ENCODE measurements around the gene EXOC6B.

The EXOC6B gene

DNA sequence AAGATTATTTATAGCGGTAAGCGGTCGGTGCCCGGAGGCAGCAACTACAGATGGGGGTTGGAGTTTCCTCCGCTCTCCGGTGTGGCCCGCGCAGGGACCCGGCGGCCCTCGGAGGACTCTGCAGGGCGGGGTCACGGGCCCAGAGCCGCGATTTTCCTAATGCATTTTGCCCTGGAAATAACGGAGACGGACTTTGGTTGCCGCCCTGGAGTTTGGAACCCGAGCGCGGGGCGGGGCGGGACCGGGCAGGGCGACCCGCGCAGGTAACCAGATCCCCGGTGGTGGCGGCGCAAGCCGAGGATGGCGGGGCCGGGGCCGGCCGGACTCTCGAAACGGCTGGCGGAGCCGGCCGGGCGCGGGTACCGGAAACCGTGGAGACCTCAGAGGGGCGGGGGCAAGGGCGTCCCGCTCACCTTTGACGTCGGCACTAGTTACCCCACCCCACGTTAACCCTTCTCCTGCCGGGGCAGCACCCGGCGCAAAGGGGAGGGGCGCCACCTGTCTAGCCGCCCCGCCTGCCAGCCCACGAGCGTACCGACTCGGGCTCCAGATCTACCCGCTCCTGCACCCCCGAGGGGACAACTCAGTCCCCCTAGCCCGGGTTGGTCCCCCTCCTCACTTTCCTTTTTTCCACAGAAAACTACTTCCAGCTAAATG, 681.1 kb downstream of the EXOC6B start:
- no peak for DNase-seq (ENCODE audit: low spot score)

DNA sequence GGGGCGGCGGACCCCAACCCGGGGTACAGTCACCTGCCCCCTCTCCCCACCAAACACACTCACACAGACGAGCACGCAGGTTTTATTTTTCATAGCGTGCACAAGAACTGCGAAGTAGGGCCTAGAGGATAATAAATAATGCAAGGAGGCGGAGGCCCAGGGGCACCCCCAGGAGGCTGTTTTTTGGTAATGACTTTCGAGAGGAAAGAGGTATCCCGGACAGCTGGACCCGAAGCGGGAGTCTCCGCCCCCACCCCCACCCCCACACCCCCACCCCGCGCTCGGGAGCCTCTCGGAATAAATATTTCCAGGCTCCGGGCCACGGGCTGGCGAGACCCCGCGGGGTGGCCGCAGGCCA, 681.6 kb downstream of the EXOC6B start:
- no peak for DNase-seq (ENCODE audit: low spot score)

DNA sequence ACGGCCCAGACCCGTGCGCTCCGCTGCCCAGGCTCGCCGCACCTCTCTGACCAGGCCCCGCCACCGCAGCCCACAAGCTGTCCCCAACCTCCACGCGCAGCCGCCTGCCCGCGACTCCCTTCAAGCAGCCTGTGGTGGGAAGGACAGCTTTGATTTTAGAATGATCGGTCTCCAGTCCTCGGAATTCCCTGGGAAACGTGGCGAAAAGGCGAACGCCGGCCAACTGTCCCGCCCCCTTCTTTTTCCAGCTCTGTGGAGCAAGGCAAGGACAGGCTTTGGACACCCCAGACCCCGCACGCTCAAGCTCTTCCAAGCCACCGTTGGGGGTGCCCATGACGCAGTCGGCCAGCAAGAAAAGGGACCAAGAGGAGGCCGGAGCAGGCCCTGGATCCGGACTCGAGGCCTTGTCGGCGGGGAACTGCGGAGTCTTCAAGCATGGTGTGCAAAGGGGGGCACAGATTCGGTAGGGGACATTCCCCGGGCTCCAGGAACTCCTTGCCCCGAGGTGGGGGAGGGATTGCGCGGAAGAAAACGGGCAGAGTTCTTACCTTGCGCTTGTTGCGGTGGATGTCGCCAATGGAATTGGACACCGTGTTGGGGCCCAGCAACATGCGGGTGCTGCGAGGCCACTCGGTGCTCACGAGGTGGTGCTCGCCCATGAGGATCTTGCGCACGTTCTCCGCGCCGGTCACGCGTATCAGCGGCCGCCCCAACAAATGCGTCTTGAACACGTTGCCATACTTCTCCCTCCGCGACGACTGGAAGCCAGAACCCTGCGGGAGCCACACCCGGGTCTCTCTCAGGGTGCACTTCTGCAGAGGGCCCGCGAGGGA, 682.2 kb downstream of the EXOC6B start:
- no peak for DNase-seq (ENCODE audit: low spot score)

DNA sequence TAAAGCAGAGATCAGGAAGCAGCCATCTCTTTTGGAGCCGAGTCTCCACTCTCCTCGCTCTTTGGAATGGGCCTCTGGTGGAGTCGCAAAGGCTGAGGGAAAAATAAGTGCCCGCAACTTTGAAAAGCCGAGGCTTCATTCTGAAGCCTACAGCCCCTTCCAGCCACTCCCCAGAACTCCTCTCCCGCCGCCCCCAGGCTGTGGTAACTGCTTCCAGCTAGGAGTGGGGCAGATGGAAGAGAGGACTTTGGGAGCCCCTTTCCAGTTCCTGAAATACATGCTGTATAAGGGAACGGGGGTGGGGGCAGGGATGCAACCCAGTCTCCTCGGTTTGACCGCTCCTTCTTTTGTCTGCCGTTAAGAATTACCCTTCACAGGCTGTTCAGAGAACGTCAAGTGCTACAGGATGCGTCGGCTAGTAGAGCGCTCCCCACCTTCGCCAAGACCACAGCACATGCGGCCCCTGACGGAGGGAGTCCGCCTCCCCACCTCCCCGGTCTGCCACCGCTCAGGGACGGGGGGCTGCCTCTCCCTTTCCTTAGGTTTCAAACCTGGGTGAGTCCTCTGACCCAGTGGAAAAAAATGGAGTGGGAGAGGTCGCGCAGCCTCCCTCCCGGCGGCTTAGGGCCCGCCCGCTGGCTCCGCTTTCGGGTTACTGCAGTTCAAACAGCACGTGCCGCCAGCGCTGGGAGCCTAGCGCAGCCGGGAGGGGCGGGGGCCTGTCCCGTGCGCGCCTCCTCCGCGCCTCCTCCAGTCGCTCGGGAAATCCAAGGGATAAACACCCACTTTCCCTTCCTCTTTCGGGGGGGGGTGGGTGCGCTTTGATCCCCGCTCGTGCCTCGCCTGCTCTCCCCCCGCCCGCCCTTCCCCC, 683.0 kb downstream of the EXOC6B start:
- DNase-seq (ENCODE audit: low spot score) = no peak

DNA sequence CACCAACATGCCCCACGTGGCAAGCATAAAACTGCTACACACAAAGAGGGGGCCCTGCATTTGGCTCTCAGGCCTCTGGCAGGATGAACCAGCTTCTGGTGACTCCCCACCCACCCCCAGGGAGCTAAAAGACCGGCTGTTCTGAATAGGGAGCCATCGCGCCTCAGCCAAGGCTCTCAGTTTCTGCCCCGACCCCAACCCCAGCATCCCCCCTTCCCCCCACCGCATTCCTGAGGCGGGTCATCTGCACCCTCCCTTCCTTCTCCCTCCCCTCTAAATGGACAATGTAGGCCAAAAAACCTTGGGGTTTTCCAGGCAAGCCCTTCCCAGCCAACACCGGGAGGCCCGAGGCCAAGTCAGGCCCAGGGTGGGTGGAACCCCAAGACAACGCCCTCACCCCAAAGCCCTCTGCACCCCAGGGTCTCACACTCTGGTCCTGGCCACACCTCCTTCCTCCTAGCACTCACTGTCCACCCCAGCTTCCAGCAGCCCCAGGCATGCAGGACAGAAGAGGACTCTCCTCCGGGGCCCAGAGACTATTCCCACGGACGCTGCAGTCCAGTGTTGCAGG, 683.9 kb downstream of the EXOC6B start:
- no peak for DNase-seq (ENCODE audit: low spot score)

DNA sequence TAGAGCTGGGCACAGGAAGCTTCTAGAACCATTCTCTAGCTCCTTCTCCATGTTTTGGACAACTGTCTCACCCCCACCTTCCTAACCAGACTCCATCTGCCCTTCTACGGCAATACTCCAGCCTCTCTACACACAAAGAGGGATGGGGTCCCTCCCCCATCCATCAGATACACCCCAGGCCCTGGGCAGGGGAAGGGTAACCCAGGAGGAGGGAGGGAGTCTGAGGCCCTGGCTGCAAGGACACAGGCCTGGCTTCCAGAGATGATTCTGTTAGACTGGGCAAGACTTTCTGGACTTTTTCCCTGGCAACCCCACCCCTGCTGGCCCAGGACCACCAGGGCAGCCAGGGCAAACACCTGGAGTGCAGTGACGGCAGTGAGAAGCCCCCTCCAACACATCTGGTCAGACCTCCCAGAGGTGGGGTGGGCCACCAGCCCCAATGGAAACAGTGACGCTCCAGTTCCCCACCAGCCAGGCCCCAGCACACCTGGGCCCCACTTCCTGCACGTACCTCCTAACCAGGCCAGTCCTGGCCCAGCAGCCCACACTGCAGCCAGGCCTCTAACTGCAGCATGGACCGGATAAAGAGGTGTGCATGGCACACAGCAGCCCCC, 684.7 kb downstream of the EXOC6B start:
- no peak for DNase-seq (ENCODE audit: low spot score)

DNA sequence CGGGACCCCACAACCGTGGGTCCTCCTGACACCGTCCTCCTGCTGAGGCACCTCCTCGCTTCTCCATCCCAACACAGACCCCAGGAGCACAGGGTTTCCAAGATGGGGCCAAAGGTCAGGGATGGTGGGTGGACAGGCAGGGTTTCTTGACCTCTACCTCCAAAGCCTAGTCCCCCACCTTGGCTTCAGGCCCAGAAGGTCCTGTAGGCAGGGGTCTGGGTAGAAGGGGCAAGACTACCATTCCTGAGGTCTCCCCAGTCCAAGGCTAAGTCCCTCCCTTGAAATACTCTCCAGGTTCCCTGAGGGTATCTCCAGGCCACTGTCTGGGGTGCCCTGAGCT, 685.2 kb downstream of the EXOC6B start:
- no peak for DNase-seq (ENCODE audit: low spot score)

DNA sequence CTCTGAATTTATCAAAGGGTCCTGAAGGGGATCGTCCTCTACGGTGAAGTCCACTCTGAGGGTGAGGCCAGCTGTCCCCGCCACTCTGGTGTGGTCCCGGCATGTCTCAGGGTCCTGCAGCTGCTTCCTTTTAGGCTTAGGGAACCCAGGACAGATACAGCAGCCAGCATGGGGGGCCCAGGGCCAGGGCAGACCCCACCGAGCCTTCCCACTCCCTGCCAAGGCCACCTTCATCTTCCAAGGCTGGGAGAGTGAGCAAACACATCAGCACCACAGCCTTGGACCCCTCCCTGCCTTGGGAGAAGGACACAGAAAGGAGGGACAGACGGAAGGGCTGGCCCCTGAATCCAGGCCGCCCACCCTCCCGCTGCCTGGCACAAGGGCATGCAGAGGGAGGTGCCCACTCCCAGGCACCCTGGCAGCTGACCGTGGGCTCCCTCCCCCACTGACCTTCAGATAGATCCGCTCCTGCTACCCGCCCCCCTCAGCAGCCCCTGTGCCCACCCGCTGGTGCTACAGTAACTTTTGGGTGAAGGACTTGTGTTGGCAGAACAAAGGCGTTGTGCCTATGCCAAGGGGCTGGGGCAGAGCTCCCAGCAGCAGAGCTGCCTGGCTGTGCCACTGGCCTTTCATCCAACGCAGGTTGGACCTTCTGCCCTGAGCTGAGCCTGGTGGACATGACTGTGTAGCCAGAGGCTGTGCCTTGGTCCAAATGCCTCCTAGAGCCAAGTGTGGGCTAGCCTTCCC, 685.8 kb downstream of the EXOC6B start:
- DNase-seq (ENCODE audit: low spot score) = no peak

DNA sequence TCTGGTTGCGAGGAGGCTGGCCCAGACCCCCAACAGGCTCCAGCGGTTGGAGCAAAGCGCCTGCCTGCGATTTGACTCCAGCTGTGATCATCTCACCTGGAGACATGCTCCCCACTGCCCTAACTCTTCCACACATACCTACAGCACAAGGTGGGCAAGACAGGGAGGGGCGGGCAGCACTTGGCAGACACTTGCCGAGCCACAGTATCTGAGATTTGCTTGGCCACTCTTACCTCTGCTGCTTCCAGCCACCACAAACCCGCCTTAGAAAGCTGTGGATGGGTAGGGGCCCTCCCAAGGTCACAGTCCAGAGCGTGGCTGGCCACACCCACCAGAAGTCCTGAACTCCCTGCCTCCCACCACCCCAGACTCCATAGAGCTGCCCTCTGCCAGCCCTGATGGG, 686.4 kb downstream of the EXOC6B start:
- no peak for DNase-seq (ENCODE audit: low spot score)

DNA sequence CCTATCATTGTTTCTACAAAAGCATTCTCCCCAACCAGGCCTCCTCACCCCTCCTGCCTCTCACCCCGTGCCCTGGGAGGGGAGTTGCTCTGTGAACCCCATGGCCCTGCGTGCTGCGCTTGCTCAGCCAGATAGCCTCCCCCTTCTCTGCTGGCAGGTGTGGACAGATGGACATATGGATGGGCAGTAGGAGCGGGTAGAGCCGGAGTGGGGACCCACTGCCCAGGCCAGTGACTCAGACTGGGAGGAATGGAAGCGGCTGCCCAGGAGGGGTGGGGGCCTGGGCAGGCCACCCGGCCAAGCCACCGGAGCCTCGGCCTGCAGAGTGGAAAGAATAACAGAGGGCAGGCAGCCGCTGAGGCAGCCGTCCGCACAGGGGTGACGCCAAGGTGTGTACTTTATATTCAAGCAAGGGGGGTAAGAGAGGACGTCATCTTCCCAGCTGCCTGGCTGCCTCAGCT, 686.9 kb downstream of the EXOC6B start:
- no peak for DNase-seq (ENCODE audit: low spot score)

DNA sequence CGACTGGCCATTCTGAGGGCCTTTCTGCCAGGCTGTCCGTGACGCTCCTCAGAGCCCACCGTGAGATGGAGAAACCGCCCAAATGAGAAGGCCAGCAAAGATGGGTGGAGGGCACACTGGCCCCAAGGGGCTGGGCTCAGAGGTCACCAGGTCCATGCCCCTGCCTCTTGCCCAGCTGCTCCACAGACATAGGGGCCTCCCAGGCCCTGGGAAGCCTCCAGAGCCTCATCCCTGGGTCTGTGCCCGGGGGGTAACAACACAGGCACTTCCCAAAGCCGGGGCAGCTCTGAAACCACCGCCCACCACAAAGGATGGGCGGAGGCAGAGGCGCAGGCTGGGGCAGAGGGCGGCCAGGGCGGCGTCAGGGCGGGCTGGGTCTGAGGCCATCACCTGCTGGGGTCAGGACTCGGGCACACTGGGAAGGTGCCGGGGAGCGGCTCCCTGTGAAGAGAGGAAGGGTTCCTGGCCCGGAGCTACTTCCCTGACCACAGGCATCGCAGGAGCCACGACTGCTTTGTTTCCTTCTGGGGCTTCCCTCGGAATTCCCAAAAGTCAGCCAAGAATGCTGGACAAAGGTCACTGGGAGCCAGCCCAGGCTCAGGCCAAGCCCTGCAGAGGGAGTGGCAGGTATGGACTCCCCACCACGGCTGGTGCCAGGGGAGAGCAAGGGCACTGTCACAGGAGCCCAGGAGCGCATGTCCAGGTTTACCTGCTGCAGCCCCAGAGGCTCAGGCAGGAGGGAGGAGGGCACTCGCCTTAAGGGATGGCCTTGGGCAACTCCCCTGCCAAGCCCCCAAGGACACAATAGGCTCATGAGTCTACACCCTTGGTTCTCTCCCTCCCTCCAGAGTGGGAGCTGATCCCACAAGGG, 687.6 kb downstream of the EXOC6B start:
- no peak for DNase-seq (ENCODE audit: low spot score)

DNA sequence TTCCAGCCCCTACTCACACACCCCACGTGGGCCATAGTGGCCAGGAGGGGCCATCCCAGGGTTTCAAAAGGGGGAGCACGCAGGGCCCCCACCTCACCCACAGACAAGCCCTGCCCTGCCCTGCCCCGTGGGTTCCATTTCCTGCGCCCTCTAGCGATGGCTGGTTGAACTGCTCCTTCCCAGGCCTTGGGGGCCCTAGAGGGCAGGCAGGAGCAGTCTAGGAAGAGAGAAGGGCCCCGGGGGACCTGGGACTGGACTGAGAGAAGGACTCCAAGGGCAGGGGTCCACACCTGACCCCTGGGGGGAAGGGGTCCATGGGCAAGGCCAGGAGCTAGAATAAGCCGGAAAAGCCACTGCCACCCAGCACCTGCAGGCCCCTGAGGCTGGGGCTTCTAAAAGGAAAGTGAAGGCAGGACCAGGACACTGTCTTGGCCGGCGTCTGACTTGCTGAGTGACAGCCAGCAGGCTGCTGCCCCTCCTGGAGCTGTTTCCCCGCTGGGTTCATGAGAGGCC, 688.3 kb downstream of the EXOC6B start:
- DNase-seq (ENCODE audit: low spot score) = peak; percentile 69

DNA sequence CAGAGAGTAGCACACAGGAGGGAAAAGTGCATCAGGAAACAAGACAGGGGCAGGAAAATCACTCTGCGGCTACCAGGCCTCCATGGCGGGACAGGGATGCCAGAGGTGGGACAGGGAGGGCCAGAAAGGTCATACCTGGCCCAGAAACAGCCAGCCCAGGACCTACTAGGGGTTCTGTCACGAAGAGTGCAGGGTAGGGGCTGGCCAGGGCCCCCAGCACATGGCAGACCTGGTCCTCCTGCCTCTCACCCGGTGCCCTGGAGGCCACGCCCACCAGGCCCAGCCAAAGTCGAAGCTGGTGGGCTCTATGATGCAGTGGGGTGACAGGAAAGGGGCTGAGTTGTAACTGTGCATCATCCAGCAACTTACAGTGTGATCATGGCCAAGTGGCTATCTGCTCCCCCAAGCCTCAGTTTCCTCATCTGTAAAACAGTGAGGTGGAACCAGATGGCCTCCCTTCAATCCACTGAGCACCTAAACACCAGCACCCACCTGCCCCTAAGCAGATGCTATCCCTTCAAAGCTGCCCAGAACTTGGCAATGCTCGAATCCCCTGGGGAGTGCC, 688.8 kb downstream of the EXOC6B start:
- no peak for DNase-seq (ENCODE audit: low spot score)

DNA sequence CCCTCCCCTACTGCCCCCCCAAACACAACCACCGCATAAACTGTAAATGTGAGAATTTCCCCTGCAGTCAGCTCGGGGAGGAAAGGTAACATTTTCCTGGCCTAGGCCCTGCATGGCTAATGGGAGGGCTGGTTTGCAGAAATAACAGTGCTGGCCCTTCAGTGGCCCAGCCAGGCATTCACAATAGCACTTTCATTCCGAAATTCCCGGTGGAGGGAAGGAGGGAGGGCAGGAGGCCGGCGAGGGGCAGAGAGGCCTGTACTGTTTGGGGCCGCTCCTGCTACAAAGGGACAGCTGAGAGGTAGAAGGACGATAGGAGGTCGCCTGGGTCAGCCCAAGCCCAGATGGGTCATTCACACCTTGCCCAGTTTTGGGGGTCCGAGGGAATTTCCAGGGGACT, 689.5 kb downstream of the EXOC6B start:
- no peak for DNase-seq (ENCODE audit: low spot score)

DNA sequence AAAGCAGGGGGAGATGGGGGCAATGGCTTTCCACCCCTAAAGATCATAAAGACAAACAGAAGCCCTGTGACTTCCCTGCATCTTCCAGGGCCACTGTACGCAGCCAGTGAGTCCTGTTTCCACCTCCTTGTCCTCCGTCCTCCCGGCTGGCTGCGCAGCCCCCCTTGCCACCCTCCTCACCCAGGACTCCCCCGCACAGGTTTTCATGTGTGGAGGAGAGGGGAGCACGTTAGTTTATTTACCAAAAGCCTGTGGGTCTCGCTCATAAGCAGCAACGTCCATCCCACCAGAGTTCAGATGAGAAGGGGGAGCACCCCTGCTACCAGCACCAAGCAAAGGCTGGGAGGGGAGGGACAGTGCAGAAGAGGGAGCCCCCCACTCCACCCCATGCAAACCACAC, 689.9 kb downstream of the EXOC6B start:
- no peak for DNase-seq (ENCODE audit: low spot score)

DNA sequence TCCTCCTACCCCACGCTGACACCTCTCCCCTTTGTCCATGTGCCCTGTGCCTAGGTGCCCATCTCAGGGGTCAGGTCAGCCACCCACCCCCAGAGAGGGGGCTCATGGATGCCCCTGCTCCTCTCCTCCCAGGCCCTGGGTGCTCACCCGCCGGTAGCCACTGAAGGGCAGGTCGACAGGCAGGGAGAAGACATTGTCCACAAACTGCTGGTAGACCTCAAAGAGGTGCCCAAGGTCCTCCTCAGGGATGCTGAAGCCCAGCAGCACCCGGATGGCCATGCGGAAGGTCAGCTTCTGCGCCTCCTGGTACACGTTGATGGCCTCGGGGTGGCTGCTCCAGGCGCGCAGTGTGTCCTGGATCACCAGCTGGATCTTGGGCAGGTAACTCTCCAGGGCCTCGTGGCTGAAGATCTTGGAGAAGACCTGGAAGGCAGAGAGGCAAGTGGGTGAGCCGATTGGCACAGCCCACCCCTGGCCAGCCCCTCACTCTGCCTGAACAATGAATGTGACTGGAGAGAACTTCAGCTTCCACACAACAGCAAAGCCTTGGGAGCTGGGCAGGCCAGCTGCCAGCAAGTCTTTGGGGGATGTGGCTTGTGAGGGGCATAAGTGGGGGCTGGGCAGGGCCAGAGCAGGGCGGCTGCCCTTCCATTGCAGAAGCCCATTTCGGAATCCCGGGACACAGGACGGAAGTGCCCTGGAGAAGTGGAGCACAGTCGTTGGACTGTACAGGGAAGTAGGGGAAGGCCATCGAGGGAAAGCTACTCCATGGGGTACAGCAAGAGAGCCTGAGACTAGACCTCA, 690.6 kb downstream of the EXOC6B start:
- no peak for DNase-seq (ENCODE audit: low spot score)

DNA sequence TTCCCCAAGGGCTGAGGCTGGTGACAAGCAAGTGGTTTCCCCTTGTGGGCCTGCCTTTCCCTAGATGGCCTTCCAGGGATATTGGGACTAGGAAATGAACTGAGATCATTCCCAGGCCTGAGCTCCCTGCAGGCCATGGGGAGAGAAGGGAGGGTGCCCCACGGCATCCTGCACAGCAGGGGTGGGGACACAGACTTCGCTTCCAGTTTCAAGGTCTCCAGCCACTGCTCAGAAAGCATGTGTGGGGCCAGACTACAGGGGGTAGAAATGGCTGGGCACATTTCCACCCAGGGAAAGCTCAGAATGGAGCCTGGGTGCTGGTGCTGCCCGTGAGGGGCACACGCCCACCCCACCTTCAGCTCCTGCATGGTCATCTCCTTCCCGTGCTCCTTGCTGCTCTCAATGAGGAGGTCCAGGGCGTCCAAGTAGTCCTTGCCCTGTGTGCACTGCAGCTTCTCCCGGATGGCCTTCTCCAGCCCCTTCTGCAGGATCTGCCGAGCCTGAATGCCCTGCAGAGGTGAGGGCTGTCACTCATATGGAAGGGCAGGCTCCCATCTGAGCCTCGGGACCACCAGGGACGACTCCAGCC, 691.3 kb downstream of the EXOC6B start:
- no peak for DNase-seq (ENCODE audit: low spot score)

DNA sequence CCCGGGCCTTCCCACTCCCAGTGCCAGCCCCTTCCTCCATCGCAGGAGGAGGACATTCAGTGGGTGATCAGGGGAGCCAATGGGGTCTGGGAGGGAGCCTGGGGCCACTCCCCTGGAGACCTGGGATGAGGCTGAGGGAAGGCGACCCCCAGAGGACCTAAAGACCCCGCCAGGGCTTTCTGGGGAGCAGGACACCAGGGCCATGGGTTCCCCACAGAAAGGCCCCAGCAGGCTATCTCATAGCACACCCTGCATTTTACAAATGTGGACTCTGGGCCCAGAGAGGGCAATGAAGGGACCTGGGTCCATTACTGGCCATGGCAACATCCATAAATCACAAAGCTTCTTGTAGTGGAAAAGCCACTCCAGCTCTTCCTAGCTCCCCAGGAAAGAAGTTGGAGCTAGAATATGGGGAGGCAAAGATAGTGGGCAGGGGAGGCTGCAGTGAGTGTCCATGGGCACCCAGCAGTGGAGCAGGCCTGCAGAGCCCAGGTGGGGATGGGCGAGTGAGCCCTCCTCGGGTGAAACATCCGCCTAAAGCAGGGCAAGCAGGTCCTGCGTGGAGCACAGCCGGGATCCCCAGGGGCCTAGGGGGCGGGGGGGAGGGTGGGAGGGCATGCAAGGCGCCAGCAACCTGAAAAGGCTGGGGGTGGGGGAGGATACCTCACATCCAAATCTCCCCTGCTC, 692.0 kb downstream of the EXOC6B start:
- DNase-seq (ENCODE audit: low spot score) = no peak
